KMS-11 (cell line): ENCODE data around the gene FUOM.
A peak's percentile ranks its signal among the peaks of the same experiment; 100 is the strongest.

Experiments used
- H2AFZ ChIP-seq: fragments of 200-600 bp; sonication (generic); 2 replicates; pipeline ENCODE4 v1.6.1; 2016; ENCODE audit warnings: antibody characterized with exemption, mixed run types, low read depth
- H3K27ac ChIP-seq: fragments of 200-600 bp; sonication (generic); 2 replicates; pipeline ENCODE4 v1.6.1; 2016; ENCODE audit warnings: mild to moderate bottlenecking, mixed run types
- H3K27me3 ChIP-seq: fragments of 200-600 bp; sonication (generic); 2 replicates; pipeline ENCODE4 v1.6.1; 2017; ENCODE audit warnings: mild to moderate bottlenecking, low read depth, mixed run types, moderate library complexity; ENCODE audit not compliant: insufficient read depth
- H3K36me3 ChIP-seq: fragments of 200-600 bp; sonication (generic); 2 replicates; pipeline ENCODE4 v1.6.1; 2017; ENCODE audit warnings: mild to moderate bottlenecking, mixed run types; ENCODE audit not compliant: insufficient read depth
- H3K4me1 ChIP-seq: fragments of 200-600 bp; sonication (generic); 2 replicates; pipeline ENCODE4 v1.6.1; 2016; ENCODE audit warnings: mild to moderate bottlenecking, low read depth, mixed run types; ENCODE audit not compliant: poor library complexity, severe bottlenecking
- H3K4me2 ChIP-seq: fragments of 200-600 bp; sonication (generic); 2 replicates; pipeline ENCODE4 v1.7.0; 2016; ENCODE audit warnings: mild to moderate bottlenecking, mixed run types
- H3K4me3 ChIP-seq: fragments of 200-600 bp; sonication (generic); IDR thresholded peaks from 2 replicates; pipeline ENCODE4 v1.6.1; 2017; ENCODE audit warnings: low read depth, low read length, mixed read lengths; ENCODE audit not compliant: insufficient read depth
- H3K79me2 ChIP-seq: fragments of 200-600 bp; sonication (generic); 2 replicates; pipeline ENCODE4 v1.6.1; 2016; ENCODE audit warnings: low read depth, mixed run types; ENCODE audit not compliant: insufficient read depth
- H3K9ac ChIP-seq: fragments of 200-600 bp; sonication (generic); 2 replicates; pipeline ENCODE4 v1.6.1; 2016; ENCODE audit warnings: mild to moderate bottlenecking, mixed run types
- H4K20me1 ChIP-seq: fragments of 200-600 bp; sonication (generic); 2 replicates; pipeline ENCODE4 v1.6.1; 2016; ENCODE audit warnings: mild to moderate bottlenecking, mixed run types; ENCODE audit not compliant: insufficient read depth
- CTCF ChIP-seq: fragments of 200-600 bp; sonication (generic); conservative IDR thresholded peaks from 2 replicates; pipeline ENCODE4 v1.6.1; 2017; ENCODE audit warnings: low read depth, mild to moderate bottlenecking, antibody characterized with exemption, low read length, moderate library complexity, mixed read lengths

FUOM gene

GRCh38 chr10:133318494-133319127, 39.2 kb downstream of the FUOM start:
- Histone ChIP-seq H4K20me1 (no peaks in the 10 kb centered on the region), H3K4me3 (no peak overlapping the region), H3K27me3 (no peaks in the 10 kb centered on the region), H3K9ac (no peak overlapping the region), H3K27ac (no peak overlapping the region), H3K4me1 (peaks cover 5% of the 10 kb centered on the region), H2AFZ (peak overlapping the region; percentile 25; the same call in 1 of the 2 replicates), H3K4me2 (peak overlapping the region; percentile 18; the same call in 1 of the 2 replicates), H3K36me3 (no peaks in the 10 kb centered on the region), H3K79me2 (no peaks in the 10 kb centered on the region)
- TF ChIP-seq CTCF: peak; percentile 75

- Histone ChIP-seq H4K20me1 (no peaks in the 10 kb centered on the region), H3K4me1 (peaks cover 5% of the 10 kb centered on the region), H3K79me2 (no peaks in the 10 kb centered on the region), H3K27ac (no peak overlapping the region), H3K4me2 (no peak overlapping the region), H3K9ac (no peak overlapping the region), H2AFZ (no peak overlapping the region), H3K36me3 (no peaks in the 10 kb centered on the region), H3K4me3 (no peak overlapping the region), H3K27me3 (no peaks in the 10 kb centered on the region)
- TF ChIP-seq CTCF: no peak
Observed at GRCh38 chr10:133316732-133317131, 41.1 kb downstream of the FUOM start.

- Histone ChIP-seq H4K20me1 (no peaks in the 10 kb centered on the region), H3K4me2 (no peak overlapping the region), H3K36me3 (no peaks in the 10 kb centered on the region), H3K4me1 (peaks cover 5% of the 10 kb centered on the region), H3K27me3 (no peaks in the 10 kb centered on the region), H2AFZ (no peak overlapping the region), H3K27ac (no peak overlapping the region), H3K79me2 (no peaks in the 10 kb centered on the region), H3K4me3 (no peak overlapping the region), H3K9ac (no peak overlapping the region)
- TF ChIP-seq CTCF: no peak
Observed at GRCh38 chr10:133316266-133316665, 41.6 kb downstream of the FUOM start.

GRCh38 chr10:133315847-133316246, 42.0 kb downstream of the FUOM start:
- Histone ChIP-seq H3K4me3 (no peak overlapping the region), H3K27ac (no peak overlapping the region), H3K4me1 (peaks cover 5% of the 10 kb centered on the region), H3K36me3 (no peaks in the 10 kb centered on the region), H3K79me2 (no peaks in the 10 kb centered on the region), H3K27me3 (no peaks in the 10 kb centered on the region), H2AFZ (no peak overlapping the region), H3K9ac (no peak overlapping the region), H3K4me2 (no peak overlapping the region), H4K20me1 (no peaks in the 10 kb centered on the region)
- no peak for TF ChIP-seq CTCF
